Activated CD4-positive, alpha-beta T cell treated with anti-CD3 and anti-CD28 coated beads for 24 hours (primary cell): ENCODE data around the gene RPAP3.

ENCODE experiments used
- DNase-seq, 2 donors: peaks; one replicate each; pipeline ENCODE4 v3.0.0-alpha.2; 2020; ENCODE audit warnings: low read depth in 2 of 2

The RPAP3 gene

DNA sequence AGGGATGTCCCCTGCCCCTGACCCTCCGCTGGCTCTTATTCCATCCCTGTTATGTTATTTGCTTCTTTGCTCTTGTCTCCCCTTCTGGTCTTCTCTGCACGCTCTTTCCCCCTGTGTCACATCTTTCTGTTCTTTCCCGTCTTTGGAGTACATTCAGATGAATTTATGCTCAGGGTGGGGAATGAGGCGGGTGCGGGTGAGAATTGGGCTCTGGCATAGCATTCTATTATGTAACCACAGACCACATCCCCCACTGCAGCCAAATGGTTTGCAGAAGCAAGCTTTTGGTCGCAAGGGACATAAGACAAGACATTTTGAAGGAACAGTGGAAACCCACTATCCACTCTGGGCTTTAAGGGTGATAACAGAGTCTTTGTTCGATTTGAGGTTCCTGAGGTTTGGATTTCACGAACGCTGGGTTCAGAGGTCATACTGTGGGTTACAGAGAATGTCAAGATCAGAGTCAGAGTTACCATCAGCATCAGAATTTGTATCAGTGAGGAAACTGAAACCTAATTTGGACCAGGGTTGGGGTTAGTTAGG, 15.7 kb upstream of the RPAP3 start:
- no peak for DNase-seq

DNA sequence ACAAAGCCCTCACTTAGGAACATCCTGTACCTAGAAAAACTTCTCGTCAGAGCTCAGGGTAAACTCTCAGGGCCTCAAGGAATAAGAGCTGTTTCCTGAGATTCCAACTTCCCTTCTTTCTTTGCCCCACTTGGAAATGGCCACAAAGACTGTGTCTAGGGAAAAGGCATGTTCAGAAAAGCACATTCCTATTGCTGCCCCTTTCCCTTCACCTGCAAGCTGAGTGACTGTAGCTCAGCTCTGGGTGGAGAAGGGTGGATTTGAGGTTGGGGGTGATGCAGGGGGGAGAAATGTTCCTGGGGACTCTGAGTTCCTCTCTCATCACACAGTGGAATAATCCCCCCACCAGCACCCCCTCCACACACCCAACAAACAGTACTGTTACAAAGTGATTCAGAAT, 12.7 kb upstream of the RPAP3 start:
- no peak for DNase-seq

DNA sequence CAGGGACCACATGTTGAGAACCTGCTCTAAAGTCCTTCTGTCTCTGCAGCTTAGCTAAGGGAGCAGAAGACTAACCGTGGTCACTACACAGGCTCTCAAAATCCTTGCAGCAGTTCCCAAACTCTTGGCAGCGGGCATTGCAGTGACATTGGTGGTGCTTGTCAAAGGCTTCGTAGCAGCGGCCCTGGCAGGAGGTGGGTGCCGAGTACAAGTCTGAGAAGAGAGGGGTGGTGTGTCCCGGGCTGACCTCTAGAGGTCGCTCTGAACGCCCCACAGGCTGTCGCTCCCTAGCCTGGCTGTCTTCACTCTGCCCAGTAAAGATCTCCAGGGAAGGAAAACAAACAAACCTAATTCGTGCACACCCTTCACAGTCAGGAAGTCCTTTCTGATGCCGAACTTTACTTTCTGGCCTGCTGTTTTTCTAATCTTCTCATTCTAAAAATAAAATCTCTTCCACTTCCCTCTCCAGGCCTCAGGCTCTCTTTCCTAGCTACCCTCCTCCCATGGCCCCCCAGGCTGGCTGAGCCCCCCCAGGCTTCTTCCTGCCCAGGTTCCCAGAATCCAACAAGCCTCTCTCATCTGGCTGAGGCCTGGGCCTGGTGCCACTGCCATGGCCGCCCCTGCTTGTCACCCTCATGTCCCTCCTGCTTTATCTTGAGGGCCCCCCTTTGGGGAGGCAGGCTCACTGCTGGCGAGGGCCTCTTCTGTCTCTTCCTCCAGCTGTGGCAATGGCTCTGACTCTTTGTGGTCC, 11.8 kb upstream of the RPAP3 start:
- peak; percentile 23 to 32 for DNase-seq

DNA sequence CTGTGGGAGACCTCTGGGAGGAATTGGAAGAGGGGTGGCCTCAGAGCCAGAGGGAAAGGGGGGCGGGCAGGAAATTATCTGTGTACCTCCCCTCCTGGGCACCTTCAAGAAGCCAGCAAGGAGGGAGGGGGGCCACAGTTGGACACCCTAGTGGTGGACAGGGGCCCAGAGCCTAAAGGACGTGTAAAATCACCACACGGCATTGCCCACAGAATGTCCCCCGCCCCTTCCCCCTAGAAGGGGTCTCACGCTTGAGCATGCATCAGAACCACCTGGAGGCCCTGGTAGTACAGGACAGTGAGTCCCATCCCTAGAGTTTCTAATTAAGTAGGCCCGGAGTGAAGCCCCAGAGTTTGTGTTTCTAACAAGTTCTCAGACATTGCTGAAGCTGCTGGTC, 11.2 kb upstream of the RPAP3 start:
- no peak for DNase-seq

DNA sequence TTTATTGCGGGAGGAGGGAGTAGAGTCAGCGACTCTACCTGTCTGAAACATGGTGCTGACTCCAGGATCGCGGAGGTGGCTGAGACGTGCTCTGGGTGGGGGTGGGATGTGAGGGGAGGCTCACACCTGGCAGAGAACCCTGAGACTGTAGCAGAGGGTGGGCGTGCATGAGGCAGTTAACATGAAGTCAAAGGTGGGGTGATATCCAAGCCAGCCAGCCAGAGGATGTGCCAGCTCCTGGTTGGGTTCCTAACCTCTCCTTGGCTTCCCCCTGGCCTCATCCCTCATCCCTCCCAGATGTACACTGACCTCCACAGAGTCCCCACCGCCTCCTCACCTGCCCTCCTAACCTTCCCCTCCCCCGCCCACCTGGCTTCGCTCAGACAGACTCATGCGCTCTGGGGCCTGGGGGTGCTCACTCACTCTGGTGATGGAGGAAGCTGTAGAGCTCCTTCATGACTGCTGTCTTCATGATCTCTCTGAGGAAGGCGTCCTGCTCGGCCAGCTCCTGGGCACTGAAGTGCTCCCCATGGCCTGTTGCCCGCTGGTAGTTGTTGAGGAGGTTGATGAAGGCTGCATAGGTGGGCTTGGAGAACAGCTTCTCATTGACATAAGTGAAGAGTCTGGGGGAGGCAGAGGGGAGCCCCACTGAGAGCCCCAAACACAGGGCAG, 10.2 kb upstream of the RPAP3 start:
- no peak for DNase-seq

DNA sequence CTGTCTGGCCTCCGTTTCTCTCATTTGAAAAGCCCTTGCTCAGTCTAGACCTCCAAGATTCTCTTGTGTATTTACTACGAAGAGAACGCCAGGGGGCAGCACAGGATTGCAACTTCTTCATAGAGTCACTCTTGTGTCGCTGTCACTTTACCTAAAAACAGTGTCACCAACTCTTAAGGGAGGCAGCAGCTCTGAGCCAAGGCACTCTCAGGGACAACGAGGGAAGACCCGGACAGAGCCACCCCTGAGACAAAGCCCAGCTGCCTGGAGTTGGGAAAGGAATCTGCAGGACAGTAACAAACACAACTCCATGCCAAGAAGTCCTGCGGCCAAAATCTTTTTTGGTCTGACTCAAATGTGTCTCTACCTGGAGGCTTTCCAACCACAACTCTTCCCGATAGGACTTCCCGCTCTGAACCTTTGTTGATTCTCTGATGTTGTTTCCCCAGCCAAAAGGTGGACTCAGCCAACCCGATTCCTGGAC, 9.6 kb upstream of the RPAP3 start:
- peak; percentile 72 to 75 for DNase-seq

DNA sequence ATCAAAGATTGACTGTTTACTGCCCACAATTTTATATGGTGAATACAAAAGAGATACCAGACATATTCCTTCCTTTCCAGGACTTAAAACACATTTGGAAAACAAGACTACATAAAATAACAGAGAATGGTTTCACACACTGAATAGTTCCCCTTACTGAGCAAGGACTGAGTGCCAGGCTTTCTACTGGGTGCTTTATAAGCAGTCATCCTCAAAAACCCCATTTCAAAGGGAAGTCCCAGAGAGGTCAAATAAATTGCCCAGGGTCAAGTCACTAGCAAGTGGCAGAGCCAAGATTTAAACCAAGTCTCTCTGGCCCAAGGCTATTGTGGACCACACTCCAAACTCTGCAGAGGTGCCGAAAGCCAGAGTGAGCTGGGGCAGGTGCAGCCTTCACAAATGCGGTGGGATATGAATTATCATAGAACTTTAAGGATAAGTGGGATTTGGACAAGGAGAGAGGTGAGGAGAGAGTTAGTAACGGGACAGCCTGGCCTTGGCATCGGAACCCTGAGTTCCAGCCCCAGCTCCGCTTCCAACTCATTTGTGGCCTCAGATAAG, 9.1 kb upstream of the RPAP3 start:
- DNase-seq: no peak

DNA sequence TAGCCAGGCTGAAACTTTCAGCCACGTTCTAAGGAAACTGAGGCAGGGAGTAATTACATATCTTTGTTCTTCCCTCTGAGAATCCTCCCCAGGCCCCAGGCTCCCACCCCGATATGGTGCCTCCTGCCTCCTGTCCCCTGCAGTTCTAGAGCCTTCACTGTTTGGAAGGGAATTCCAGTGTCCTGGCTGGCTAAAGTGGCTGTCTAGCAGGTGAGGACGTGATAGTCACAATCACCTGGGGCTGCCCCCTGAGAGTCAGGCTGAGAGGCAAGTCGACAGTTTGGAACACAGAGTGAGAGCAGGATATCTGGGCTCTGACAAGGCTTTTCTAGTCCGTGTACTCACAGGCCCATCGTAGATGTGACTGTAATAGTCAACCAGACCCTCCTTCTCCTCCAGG, 6.3 kb upstream of the RPAP3 start:
- no peak for DNase-seq

DNA sequence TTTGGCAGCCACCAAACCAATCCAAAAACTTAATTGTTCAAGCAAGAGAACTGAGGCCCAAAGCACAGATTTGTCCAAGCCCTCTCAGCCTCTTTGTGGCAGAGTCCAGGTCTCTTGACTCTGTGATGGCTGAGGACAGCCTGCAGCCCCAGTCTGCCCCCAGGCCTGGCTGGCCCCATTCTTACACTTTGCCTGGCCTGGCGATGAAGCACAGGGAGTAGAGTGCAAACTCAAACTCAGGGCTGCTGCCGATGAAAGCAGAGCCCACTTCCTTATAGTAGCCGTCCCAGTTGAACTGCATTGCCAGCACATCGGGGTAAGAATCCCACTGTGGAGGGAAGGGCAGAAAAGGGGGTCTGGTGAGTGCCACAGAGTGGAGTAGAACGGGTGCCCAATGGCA, 5.6 kb upstream of the RPAP3 start:
- no peak for DNase-seq

DNA sequence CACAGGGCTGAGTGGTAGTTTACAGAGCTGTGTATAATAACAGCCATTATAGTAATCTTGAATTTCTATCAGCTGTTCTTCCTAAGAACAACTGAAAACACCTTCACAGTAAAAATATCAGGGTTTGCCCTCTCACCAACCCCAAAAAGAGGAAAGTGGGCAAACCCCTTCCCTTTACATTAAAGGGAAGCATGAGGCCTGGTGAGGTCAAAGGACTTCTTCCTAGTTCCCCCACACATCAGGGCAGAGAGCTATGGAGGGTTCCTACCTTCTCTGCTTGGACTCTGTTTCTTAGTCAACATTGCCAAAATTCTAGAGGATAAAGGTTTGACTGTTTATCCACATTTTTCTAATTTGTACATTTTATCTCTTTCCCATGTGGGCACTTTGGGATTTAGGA, 4.4 kb upstream of the RPAP3 start:
- DNase-seq: no peak

DNA sequence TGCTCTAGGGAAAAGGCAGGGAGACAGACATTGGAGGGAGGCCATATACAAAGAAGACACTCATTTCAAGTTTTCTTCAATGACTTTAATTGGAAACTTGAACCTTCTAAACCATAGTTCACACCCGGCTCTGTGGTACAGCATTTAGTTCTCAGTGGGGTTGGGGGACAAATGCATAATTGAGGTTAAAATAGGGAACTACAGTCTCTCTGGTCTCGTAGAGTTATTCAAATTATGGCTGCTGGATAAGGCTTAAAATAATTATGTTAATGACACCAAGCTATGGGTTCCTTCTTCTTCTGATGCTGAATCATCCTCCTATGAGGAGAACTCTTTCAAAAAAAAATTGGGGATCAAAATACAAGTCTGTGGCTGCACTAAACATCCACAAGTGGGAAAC, 3.8 kb upstream of the RPAP3 start:
- no peak for DNase-seq

DNA sequence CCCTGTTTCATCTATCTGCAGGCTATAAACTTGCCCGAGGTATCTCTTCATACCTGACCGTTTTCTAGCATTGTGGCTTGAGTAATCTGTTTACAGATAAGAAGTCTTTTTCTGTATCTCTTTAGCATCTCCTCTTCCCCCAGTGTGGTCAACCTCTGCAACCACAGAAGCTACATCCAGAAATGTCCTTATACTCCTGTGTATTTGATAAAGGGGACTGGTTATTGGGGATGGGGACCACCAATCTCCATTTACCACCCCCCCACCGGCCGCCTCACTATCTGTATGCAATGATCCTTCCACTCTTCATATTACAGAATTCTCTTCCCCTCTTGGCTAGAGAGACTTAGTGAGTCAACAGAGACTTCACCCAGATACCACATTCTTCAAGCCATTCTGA, 3.4 kb upstream of the RPAP3 start:
- DNase-seq: no peak

DNA sequence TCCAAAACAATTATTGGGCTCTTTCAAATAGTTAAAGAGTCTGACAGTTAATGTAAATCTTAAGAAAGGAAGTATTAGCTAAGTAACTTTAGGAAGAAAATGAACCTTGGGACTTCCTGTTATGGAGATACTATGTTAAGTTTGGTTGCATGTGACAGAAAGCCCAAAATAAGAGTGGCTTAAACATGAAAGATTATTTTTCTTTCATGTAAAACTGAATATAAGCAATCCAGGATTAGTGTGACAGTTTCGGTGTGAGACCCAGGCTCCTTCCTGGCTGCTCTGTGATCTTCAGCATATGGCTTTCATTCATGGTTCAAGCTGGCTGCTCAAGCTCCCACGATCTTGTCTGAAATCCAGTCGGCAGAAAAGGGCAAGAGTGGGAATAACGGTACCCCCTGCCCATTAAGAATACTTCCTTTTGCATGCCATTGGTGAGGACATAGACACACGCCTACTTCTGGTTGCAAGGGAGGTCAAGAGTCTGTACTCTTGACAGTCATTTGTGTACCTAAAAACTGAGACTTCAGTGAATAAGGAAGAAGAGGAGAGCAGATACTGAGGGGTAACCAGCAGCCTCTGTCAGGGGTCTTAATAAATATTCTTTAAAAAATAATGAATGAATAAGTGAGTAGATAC, 2.2 kb upstream of the RPAP3 start:
- DNase-seq: no peak

DNA sequence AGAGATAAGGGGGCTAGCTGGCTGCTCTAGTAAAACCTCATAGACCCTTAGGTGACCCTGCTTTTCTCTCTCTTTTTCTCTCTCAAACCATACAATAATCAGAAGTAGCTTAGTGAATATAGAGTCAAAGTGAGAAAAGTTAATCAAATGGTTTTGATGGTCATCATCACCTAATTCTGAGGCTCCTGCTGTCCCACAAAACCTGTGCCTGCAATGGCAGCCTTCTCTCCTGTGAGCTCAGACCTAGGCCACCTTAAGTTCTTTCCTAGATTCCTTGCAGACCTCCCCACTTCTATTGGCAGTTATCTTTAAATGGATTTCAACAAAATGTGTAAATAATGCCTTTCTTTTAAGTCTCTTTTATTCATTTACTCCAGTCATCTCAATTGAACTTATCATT, 1.5 kb upstream of the RPAP3 start:
- DNase-seq: no peak

DNA sequence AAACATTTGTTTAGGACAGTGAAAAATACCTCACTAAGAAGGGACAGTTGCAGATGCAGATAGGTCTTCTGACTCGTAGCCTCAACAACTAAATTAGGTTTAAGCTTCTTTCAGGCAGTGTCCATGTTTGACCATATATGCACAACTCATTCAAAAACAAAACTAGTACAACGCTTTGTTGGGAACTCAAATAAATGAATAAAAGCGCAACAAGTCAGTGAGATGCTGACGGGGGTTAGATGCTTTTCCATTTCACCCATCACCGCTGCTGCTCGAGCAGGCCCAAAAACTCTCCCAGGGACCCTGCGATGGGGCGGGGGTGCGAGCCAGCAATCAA, 633 bp downstream of the RPAP3 start:
- DNase-seq: no peak

DNA sequence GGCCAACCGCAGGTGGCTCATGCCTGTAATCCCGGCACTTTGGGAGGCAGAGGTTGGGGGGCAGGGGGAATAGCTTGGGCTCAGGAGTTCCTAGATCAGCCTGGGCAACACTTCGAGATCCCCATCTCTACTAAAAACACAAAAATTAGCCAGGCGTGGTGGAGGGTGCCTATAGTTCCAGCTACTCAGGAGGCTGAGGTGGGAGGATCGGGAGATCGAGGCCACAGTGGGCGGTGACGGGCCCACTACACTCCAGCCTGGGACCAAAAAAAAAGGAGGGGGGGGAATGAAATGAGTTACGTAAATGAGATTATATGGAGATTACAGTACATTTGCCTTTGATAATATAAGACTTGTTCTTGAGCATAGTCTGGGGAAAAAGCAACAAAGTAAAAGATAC, 1.1 kb downstream of the RPAP3 start:
- DNase-seq: no peak

DNA sequence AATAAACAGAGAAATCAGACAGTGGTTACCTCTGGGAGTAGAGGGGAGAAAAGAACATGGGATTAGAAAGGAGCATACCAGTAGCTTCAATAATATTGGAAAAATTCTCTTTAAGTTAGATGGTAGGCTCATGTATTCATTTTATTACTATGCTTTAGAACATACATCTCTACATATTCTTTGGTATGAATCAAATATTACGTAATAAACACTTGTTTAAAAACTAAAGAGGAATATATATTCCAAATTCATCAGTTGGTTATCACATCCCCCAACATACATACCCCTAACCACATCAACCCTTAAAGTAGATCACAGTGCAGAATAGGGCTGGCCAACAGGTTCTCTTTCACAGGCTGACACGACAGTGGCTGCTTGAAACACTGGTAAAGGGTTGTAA, 5.6 kb downstream of the RPAP3 start:
- DNase-seq: no peak

DNA sequence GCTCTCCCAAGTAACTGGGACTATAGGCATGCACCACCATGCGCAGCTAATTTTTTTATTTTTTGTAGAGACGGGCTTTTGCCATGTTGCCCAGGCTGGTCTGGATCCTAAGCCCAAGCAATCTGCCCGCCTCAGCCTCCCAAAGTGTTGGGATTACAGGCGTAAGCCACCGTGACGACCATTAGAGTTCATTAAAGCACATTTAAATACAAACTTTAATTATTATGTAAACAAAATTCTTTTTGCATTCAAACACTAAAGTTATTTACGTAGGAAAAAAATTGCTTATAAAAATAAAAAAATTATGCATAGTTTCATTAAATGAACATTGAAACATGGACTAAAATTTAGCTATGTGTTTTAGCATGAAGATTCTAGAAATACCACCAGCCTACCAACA, 7.2 kb downstream of the RPAP3 start:
- DNase-seq: no peak

DNA sequence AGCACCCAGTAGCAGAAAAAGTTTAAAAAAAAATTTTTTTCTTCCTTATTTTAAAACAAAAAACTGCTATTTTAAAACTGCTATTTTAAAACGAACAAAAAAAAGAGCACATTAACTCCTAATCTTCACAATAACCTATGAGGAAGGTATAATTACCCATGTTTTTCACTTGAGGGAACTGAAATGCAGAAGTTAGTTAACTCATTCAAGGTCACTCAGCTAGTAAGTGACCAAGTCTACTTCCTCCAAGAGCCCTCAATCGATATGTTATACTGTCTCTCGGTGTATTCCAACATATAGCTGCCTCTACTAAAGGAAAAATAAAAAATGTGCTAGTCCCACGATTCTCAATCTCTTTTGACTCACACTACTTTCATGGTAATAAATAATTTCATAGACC, 7.8 kb downstream of the RPAP3 start:
- DNase-seq: no peak

DNA sequence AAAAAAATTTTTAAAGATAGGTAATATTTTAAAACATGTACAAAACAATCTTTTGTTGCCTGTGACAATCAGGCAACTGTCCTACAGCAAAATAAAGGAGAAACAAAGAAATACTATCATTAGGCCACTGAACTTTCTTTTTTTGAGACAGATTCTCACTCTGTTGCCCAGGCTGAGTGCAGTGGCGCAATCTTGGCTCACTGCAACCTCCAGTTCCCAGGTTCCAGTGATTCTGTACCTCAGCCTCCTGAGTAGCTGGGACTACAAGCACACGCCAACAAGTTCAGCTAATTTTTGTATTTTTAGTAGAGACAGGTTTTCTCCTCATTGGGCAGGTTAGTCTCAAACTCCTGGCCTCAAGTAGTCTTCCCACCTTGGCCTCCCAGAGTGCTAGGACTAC, 16.6 kb downstream of the RPAP3 start:
- no peak for DNase-seq

DNA sequence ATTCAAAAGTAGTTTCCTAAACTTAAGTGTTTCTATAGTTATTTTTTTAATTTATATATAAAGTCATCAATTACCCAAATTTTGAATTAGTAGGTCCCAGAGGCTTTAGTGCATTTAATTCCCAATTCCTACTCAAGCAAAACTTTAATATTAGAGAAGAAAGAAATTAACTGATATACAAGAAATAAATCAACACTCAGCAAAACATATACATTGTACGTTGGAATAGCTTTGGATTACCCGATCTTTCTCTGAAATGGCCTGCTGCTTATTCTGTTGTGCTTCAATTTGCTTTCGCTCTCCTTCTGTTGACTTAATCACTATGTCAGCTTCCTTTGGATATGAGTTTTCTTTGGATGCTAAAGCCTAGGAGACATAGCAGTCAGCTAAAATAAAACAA, 18.2 kb downstream of the RPAP3 start:
- DNase-seq: no peak

DNA sequence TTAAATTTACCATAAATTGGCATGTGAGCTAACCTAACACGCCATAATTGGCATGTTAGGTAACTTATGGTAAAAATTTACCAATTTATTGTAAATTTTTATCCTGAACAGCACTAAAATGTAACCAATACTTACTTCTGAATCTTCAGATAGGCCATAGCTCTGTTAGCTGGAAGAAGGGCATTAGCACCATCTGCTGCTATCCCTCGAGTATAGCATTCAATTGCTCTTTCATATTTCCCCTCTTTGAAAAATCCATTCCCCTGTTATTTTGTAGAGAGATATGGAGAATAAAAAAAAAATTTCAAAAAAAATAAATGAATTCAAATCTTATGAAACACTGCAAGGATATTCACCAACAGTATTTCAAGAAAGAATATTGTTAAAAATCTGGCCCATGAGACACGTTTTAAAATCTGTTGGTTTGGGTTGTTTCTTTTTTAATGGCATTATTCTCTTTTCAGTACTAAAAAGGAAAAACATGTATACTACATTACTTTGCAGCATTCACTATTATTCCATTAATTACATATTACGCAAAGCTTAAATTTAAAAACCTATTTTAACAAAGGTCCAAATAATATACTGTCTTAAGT, 19.1 kb downstream of the RPAP3 start:
- DNase-seq: no peak
